ENCODE results near the gene KRTAP1-4. TPM values are rescaled to one million over a fixed set of nuclear protein-coding genes. Genes with fewer than 3 reads are reported as not detected.
"Not testable (repeated sequence)": the region's sequence is repeated elsewhere in the genome, so short reads cannot be mapped to it uniquely, and the experiment has no call there.

KRTAP1-4 gene
- total RNA-seq, 1 donor from 2014 or later, result not detected

- intact Hi-C loops (cut with DNase I), result no loop called here
- H3K4me1 ChIP-seq, result no peaks in the 10 kb centered on the region
- no peak for DNase-seq
- H3K27ac ChIP-seq, result no peak overlapping the region
- H3K9me3 ChIP-seq, result no peaks in the 10 kb centered on the region
- no peaks in the 10 kb centered on the region for H3K36me3 ChIP-seq
- no peaks in the 10 kb centered on the region for H3K27me3 ChIP-seq (ENCODE audit: low read depth)
- no peak for ATAC-seq
- no peak overlapping the region for H3K4me3 ChIP-seq
- TF ChIP-seq CTCF (IDR thresholded peaks at IDR 0.05), result no peak
Measured at GRCh38 chr17:41004397-41004796, 25.6 kb downstream of the KRTAP1-4 start.

- DNase-seq (no peak), ATAC-seq (no peak)
- no peak for TF ChIP-seq CTCF (IDR thresholded peaks at IDR 0.05)
- Histone ChIP-seq H3K27me3 (ENCODE audit: low read depth) (no peaks in the 10 kb centered on the region), H3K4me3 (no peak overlapping the region), H3K4me1 (no peaks in the 10 kb centered on the region), H3K36me3 (no peaks in the 10 kb centered on the region), H3K9me3 (no peaks in the 10 kb centered on the region), H3K27ac (no peak overlapping the region)
- intact Hi-C loops (cut with DNase I), result no loop called here
Measured at GRCh38 chr17:41003926-41004325, 26.1 kb downstream of the KRTAP1-4 start.

- ATAC-seq, result peak in 1 of 2 donors; percentile 56
- no peak for TF ChIP-seq CTCF (IDR thresholded peaks at IDR 0.05)
Measured at GRCh38 chr17:41002814-41003213, 27.2 kb downstream of the KRTAP1-4 start.

GRCh38 chr17:41001795-41002194, 28.2 kb downstream of the KRTAP1-4 start:
- H3K9me3 ChIP-seq, result no peaks in the 10 kb centered on the region
- no peak for ATAC-seq
- no peak overlapping the region for H3K4me3 ChIP-seq
- H3K36me3 ChIP-seq, result no peaks in the 10 kb centered on the region
- TF ChIP-seq CTCF (IDR thresholded peaks at IDR 0.05), result no peak
- DNase-seq, result no peak
- intact Hi-C loops (cut with DNase I), result no loop called here
- H3K27me3 ChIP-seq (ENCODE audit: low read depth), result no peaks in the 10 kb centered on the region
- H3K4me1 ChIP-seq, result no peaks in the 10 kb centered on the region
- H3K27ac ChIP-seq, result no peak overlapping the region

More at GRCh38 chr17:41002814-41003213, 27.2 kb downstream of the KRTAP1-4 start:
- DNase-seq, result no peak
- Histone ChIP-seq H3K4me3 (no peak overlapping the region), H3K27me3 (ENCODE audit: low read depth) (no peaks in the 10 kb centered on the region), H3K4me1 (no peaks in the 10 kb centered on the region), H3K9me3 (no peaks in the 10 kb centered on the region), H3K27ac (no peak overlapping the region), H3K36me3 (no peaks in the 10 kb centered on the region)
- intact Hi-C loops (cut with DNase I), result no loop called here

- H3K4me1 ChIP-seq; H3K9me3 ChIP-seq; H3K36me3 ChIP-seq; H3K4me3 ChIP-seq; H3K27me3 ChIP-seq (ENCODE audit: low read depth); intact Hi-C loops (cut with DNase I); ATAC-seq; H3K27ac ChIP-seq; DNase-seq: not testable (repeated sequence)
Measured at GRCh38 chr17:40999563-40999962, 30.4 kb downstream of the KRTAP1-4 start, which contains the start of gene KRTAP3-2. KRTAP3-2 (minus strand) TSS chr17:40999906; CDS start chr17:40999853, 53 bp downstream.

- no peak for TF ChIP-seq CTCF (IDR thresholded peaks at IDR 0.05)
- Histone ChIP-seq H3K9me3 (no peaks in the 10 kb centered on the region), H3K27ac (no peak overlapping the region), H3K4me3 (no peak overlapping the region), H3K4me1 (no peaks in the 10 kb centered on the region), H3K27me3 (ENCODE audit: low read depth) (no peaks in the 10 kb centered on the region), H3K36me3 (no peaks in the 10 kb centered on the region)
- intact Hi-C loops (cut with DNase I), result no loop called here
- DNase-seq, result no peak
- ATAC-seq, result no peak
Measured at GRCh38 chr17:40997361-40997760, 32.6 kb downstream of the KRTAP1-4 start.
